Sigmoid colon (tissue), 4 donors: ENCODE results near the gene AASDHPPT.

ENCODE experiments used
- CTCF ChIP-seq, 4 experiments: fragments of 450-650 bp in 3 of 4; fragments of 200-600 bp in 1 of 4; IDR thresholded peaks; one replicate each; pipeline ENCODE4 v1.5.1; 2016 to 2019; ENCODE audit warnings: antibody characterized with exemption in 4 of 4, mild to moderate bottlenecking in 3 of 4, moderate library complexity in 2 of 4
- POLR2A ChIP-seq, 2 donors: fragments of 450-650 bp; IDR thresholded peaks; one replicate each; pipeline ENCODE4 v1.6.1; 2016; ENCODE audit warnings: antibody characterized with exemption in 2 of 2, mild to moderate bottlenecking in 2 of 2, moderate library complexity in 2 of 2
- POLR2AphosphoS5 ChIP-seq, 4 donors: sonication (generic); formaldehyde crosslinking; IDR thresholded peaks; one replicate each; pipeline ENCODE4 v1.6.1; 2017; ENCODE audit warnings: antibody characterized with exemption in 4 of 4

- TF ChIP-seq CTCF (IDR thresholded peaks at IDR 0.05) (no peak), POLR2A (IDR thresholded peaks at IDR 0.05) (no peak), POLR2AphosphoS5 (IDR thresholded peaks at IDR 0.05) (no peak)
Observed at GRCh38 chr11:106031936-106032335, 45.5 kb upstream of the AASDHPPT start.
